Urinary bladder (tissue), 4 donors: ENCODE results near the gene MKLN1. TPM values are rescaled to one million over a fixed set of nuclear protein-coding genes. Genes with fewer than 3 reads are reported as not detected.

Experiments used
- DNase-seq: peaks from one replicate; pipeline ENCODE4 v3.0.0-alpha.2; 2015; ENCODE audit errors: extremely low spot score
- H3K27ac ChIP-seq: one replicate; pipeline ENCODE4 v1.5.1; 2013; ENCODE audit warnings: low read depth, mild to moderate bottlenecking, moderate library complexity
- H3K36me3 ChIP-seq: one replicate; pipeline ENCODE4 v1.6.1; 2013; ENCODE audit warnings: mild to moderate bottlenecking, moderate library complexity; ENCODE audit not compliant: insufficient read depth
- H3K4me1 ChIP-seq: one replicate; pipeline ENCODE4 v1.6.1; 2013; ENCODE audit warnings: mild to moderate bottlenecking, moderate library complexity; ENCODE audit not compliant: insufficient read depth
- H3K4me3 ChIP-seq: one replicate; pipeline ENCODE4 v1.5.1; 2013; ENCODE audit warnings: low read depth, low read length
- WGBS: extraction: QIAGEN DNeasy Blood & Tissue Kit; methylation state at CpG from one replicate; pipeline ENCODE4 v1.1.7; 2013; 5-methylcytosine and 5-hydroxymethylcytosine counted together
- polyA plus RNA-seq: library from polyadenylated mRNA; stranded (reverse); fragments of 200-250 nt; gene quantifications from one replicate; pipeline ENCODE4 v1.2.3, GENCODE V29; 2013
- total RNA-seq: library from RNA; depleted of rRNA; stranded (reverse); fragments of >200 nt; gene quantifications from one replicate; pipeline ENCODE4 v1.2.3, GENCODE V29; 2014
- donor health status: healthy with polysubstance abuse.
- donor health status: healthy.

Gene MKLN1
- total and polyA plus RNA-seq, 2 donors = 14.8 to 133 TPM

DNA sequence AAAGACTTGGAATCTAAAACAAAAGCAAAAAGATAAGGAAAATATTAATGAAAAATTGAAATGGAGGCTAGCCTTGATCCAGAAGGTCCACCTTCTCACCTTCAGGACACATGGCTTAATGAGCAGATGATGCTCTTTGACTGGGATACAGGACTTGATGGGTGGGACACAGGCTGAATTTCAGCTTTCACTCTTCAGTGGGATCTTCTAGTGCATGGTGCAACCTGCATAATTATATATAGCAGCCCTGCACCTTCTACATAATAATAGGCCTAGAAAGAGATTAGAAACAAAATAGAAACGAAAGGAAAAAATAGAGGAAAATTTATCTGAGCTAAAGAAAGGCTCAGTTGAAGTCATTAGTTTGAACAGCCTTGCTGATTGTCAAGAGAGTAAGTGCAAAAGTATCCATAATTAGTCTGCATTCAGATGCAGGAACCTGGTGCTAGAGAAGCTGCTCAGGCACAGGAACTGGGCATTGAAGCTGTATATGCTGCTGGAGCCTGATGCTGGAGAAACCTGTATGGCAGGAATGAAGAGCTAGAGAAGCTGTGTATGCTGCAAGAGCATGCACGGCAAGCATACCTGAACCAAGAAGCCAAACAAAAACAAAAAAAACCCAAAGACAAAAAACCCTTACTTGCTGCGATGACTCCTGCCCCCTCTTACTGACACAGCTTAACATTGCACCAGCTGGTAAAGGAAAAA lies 19.4 kb downstream of the MKLN1 start:
- no peak for DNase-seq

GRCh38 chr7:131352032-131352431 lies 24.4 kb downstream of the MKLN1 start:
- no peaks in the 10 kb centered on the region for H3K4me1 ChIP-seq
- no peaks in the 10 kb centered on the region for H3K36me3 ChIP-seq
- H3K4me3 ChIP-seq = no peak overlapping the region
- 91% methylated on average over 2 of the region's 2 CpGs for WGBS
- DNase-seq = no peak
- H3K27ac ChIP-seq = no peak overlapping the region

More for the DNA sequence above, 19.4 kb downstream of the MKLN1 start:
- 62% methylated on average over 3 of the region's 3 CpGs for WGBS
- Histone ChIP-seq H3K36me3 (no peaks in the 10 kb centered on the region), H3K4me3 (no peak overlapping the region), H3K4me1 (no peaks in the 10 kb centered on the region), H3K27ac (no peak overlapping the region)

DNA sequence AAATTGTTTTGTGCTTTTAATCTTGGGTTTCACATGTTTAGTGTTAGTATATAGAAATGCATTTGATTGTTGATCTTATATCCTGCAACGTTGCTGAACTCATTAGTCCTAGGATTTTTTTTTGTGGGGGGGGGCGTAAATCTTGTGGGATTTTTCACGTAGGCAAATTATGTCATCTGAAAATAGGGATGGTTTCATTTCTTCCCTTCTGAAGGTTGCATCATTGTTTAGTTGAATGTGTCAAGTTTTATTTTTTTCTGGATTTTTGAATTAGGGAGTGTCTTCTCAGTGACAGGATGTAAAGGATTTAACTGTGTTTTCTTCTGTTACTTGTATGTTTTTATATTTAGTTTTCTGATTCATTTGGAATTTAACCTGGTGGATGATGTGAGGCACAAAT lies 26.7 kb downstream of the MKLN1 start:
- Histone ChIP-seq H3K36me3 (no peaks in the 10 kb centered on the region), H3K4me3 (no peak overlapping the region), H3K4me1 (peaks cover 2% of the 10 kb centered on the region), H3K27ac (no peak overlapping the region)
- DNase-seq = no peak
- WGBS = 52% methylated on average over 3 of the region's 3 CpGs

DNA sequence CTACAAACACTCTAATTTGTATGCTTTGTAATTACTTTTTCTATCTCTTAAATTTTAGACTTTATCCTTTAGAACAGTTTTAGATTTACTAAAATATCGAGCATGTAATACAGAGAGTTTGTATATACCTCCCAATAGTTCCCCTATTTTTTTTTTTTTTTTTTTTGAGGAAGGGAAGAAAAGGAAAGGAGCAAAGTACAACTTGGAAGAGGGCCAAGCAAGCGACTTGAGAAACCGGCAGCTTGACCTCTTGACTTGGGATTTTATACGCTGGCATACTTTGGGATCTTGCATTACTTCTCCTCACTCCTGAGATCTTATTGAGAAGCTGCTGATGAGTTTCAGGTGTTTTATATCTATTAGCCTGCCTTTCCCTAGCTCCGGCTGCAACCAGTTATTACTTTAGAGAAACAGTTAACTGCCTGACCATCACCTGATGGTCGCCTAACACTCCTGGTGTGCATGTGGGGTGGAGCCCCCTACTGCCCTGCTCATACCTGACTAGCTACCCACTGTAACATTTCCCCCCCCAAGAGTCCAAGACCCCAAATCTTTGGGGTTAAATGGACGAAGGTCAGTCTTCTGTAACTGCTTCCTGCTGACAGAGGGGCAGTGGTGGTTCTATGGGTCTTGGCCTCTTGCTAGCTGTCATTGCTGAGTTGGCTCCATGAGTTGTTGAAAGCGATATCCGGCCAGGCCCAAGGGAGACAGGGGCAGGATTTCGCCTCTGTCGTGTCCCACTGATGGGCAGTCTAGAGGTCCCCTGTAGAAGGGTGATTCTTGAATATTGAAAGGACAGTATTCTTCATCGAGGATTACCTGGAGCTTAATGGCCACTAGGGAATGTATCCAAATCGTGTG lies 28.5 kb downstream of the MKLN1 start:
- no peak for DNase-seq
- Histone ChIP-seq H3K4me1 (peaks cover 2% of the 10 kb centered on the region), H3K4me3 (no peak overlapping the region), H3K36me3 (no peaks in the 10 kb centered on the region), H3K27ac (no peak overlapping the region)
- 78% methylated on average over 13 of the region's 13 CpGs for WGBS

- WGBS = 86% methylated on average over 3 of the region's 3 CpGs
- Histone ChIP-seq H3K27ac (no peak overlapping the region), H3K4me1 (peaks cover 2% of the 10 kb centered on the region), H3K4me3 (no peak overlapping the region), H3K36me3 (no peaks in the 10 kb centered on the region)
- no peak for DNase-seq
Observed at GRCh38 chr7:131357282-131357880, 29.7 kb downstream of the MKLN1 start.

DNA sequence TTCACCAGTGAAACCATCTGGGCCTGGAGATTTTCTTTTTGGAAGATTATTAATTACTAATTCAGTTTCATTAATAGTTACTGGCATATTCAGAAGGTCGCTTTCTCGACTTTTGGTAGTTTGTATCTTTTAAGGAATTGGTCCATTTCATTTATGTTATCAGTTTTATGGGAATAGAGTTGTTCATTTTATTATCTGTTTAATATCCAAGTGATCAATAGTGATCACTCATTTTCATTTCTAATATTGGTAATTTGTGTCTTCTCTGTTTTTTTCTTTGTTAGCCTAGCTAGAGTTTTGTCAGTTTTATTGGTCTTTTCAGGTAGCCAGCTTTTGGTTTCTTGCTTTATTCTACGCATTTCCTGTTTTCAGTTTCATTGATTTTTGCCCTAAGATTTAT lies 31.0 kb downstream of the MKLN1 start:
- DNase-seq = no peak
- H3K27ac ChIP-seq = no peak overlapping the region
- WGBS = 97% methylated on average over 3 of the region's 3 CpGs
- no peak overlapping the region for H3K4me3 ChIP-seq
- H3K4me1 ChIP-seq = peaks cover 2% of the 10 kb centered on the region
- H3K36me3 ChIP-seq = no peaks in the 10 kb centered on the region

GRCh38 chr7:131359136-131359776 lies 31.6 kb downstream of the MKLN1 start:
- H3K4me3 ChIP-seq = no peak overlapping the region
- peaks cover 2% of the 10 kb centered on the region for H3K4me1 ChIP-seq
- no peaks in the 10 kb centered on the region for H3K36me3 ChIP-seq
- no peak overlapping the region for H3K27ac ChIP-seq
- 87% methylated on average over 3 of the region's 3 CpGs for WGBS
- DNase-seq = no peak

- WGBS = 50% methylated on average over 2 of the region's 2 CpGs
- H3K4me1 ChIP-seq = no peaks in the 10 kb centered on the region
- no peaks in the 10 kb centered on the region for H3K36me3 ChIP-seq
- H3K4me3 ChIP-seq = no peak overlapping the region
- H3K27ac ChIP-seq = no peak overlapping the region
- no peak for DNase-seq
Observed at GRCh38 chr7:131363719-131364118, 36.0 kb downstream of the MKLN1 start.

- WGBS = 94% methylated on average over 4 of the region's 4 CpGs
- Histone ChIP-seq H3K4me3 (no peak overlapping the region), H3K36me3 (no peaks in the 10 kb centered on the region), H3K27ac (no peak overlapping the region), H3K4me1 (no peaks in the 10 kb centered on the region)
- DNase-seq = no peak
Observed at GRCh38 chr7:131364767-131365344, 37.2 kb downstream of the MKLN1 start.

DNA sequence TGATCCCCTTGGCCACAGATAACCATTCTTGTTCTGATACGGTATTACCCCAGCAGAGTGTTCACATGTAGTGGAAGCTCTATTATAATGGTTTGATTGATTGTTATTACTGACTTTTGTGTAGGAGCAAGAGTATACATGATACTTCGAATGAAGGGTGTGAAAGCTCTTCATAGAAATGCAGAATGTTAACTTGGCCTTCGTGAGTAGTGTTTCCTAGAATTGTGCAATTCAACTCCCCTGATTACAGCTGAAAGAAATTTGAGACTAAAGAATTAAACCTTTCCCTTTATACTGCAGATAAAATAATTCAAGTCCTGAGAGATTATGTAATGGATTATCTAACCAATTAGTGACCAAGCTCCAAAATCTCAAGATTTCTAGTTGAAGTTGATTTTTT lies 38.2 kb downstream of the MKLN1 start:
- 48% methylated on average over 3 of the region's 3 CpGs for WGBS
- Histone ChIP-seq H3K4me1 (no peaks in the 10 kb centered on the region), H3K4me3 (no peak overlapping the region), H3K27ac (no peak overlapping the region), H3K36me3 (no peaks in the 10 kb centered on the region)
- no peak for DNase-seq

- Histone ChIP-seq H3K4me1 (no peaks in the 10 kb centered on the region), H3K4me3 (no peak overlapping the region), H3K27ac (no peak overlapping the region), H3K36me3 (no peaks in the 10 kb centered on the region)
- DNase-seq = no peak
Observed at GRCh38 chr7:131369354-131369753, 41.7 kb downstream of the MKLN1 start.

DNA sequence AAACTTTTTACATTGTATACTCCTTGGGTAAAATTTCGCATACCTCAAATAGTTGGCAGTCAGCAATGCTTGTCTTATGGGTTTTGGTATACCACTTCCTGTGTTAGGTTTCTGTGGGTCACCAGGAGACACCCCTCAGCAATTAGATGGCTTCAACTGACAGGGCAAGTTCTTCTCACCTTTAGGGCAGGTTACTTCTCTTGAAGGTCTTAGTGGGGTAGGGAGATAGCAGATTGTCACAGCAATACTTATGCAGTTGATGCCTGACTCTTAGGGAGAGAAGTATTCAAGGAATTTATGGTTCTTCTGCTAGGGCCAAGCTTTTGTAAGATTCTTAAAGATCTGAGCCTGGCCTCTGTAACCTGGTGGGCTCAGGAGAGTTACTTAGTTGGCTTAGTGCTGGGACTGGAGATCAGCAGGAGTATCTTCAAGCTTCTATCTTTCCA lies 42.9 kb downstream of the MKLN1 start:
- no peaks in the 10 kb centered on the region for H3K4me1 ChIP-seq
- no peak for DNase-seq
- H3K27ac ChIP-seq = no peak overlapping the region
- H3K4me3 ChIP-seq = no peak overlapping the region
- no peaks in the 10 kb centered on the region for H3K36me3 ChIP-seq
- WGBS = 68% methylated on average over 1 of the region's 1 CpG

GRCh38 chr7:131371411-131371810 lies 43.7 kb downstream of the MKLN1 start:
- 94% methylated on average over 2 of the region's 2 CpGs for WGBS
- Histone ChIP-seq H3K4me3 (no peak overlapping the region), H3K36me3 (no peaks in the 10 kb centered on the region), H3K4me1 (no peaks in the 10 kb centered on the region), H3K27ac (no peak overlapping the region)
- no peak for DNase-seq
